ENCODE data around the gene KCNK3.
"Not testable (repeated sequence)": the region's sequence is repeated elsewhere in the genome, so short reads cannot be mapped to it uniquely, and the experiment has no call there.

Gene KCNK3

GRCh38 chr2:26756337-26756736, 63.8 kb downstream of the KCNK3 start:
- DNase-seq (ENCODE audit: low read depth in 2 of 2): no peak

- no peak for DNase-seq (ENCODE audit: low read depth in 2 of 2)
These were observed 65.6 kb downstream of the KCNK3 start for GRCh38 chr2:26757873-26758789.

DNA sequence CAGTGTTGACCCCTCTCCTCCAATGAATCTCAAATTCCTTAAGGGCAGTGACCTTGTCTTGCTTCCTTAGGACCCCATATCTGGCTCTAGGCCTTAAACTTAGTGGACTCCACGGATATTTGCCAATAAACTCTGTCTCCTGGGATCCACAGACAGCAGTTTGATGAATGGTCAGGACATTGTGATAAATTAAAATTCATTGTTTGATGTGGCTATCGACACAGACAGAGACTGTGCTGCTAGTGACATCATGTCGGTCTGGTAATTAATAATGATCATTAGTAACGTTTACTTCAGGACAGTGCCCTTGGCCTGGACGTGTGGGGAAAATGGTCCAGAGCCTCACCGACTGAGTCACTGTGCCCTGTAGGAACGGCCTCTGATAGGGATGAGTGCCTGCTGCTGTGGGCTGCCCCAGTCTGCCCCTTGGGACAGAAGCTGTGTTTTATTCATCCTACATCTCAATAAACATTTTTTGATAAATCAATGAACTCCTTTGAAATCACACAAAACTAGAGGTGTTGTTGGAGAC, 66.3 kb downstream of the KCNK3 start:
- DNase-seq (ENCODE audit: low read depth in 2 of 2): no peak

- no peak for DNase-seq (ENCODE audit: low read depth in 2 of 2)
These were observed 67.3 kb downstream of the KCNK3 start for GRCh38 chr2:26759845-26760244.

GRCh38 chr2:26760991-26761390, 68.5 kb downstream of the KCNK3 start:
- not testable (repeated sequence) for DNase-seq (ENCODE audit: low read depth in 2 of 2)

DNA sequence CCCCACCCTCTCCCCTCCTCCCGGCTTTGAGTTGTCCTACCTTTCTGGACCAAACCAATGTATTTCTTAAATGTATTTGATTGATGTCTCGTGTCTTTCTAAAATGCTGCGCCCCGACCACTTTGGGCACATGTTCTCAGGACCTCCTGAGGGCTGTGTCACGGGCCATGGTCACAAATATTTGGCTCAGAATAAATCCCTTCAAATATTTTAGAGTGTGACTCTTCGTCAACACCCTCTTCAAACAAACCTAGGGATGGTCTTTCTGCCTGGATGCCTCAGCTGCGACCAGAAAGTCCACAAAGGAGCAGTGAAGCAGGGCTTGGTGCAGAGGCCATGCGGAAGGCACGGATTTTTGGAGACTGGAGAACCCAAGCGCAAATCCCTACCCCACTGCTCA, 70.5 kb downstream of the KCNK3 start:
- DNase-seq (ENCODE audit: low read depth in 2 of 2): no peak

DNA sequence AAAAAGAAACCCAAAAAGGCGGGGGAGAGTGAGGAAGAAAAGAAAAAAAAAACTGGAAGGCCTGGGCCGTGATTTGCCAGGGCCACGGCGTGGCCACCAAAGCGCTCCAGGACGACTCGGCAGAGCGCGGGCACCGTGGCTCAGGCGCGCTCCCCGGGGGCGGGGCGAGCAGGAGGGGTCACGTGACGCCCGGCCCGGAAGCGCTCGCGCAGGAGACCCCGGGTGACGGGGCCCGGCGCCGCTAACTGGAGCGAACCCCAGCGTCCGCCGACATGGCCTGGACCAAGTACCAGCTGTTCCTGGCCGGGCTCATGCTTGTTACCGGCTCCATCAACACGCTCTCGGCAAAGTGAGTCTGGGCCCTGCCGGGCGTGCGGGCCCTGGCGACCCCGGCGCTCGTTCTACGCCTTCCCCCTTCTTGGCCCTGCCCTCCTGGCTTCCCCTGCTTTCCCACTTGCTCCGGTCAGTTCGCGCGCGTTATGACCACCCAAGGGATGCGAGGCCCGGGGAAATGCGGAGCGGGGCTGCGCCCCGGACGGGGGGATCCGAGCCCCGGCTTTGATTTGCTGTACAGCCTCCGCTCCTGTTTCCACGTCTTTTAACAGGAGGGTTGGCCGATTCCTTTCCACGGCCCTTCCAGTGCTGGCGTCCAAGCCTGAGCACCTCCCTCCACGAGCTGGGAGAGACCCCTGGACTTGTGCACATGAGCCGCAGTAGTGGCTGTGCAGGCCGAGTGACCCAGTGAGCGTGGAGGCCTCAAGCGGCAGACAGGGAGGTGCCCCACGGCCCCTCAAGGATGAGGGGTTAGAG, 71.8 kb downstream of the KCNK3 start, which contains the start of gene SLC35F6:
Gene SLC35F6, plus strand, starts transcription at position 207 of the 810 bp plus-strand sequence. Its CDS starts 66 bp downstream, at position 273.
- DNase-seq (ENCODE audit: low read depth in 2 of 2): peak; percentile 75 to 76

- no peak for DNase-seq (ENCODE audit: low read depth in 2 of 2)
These were observed 72.4 kb downstream of the KCNK3 start for GRCh38 chr2:26764906-26765305.

DNA sequence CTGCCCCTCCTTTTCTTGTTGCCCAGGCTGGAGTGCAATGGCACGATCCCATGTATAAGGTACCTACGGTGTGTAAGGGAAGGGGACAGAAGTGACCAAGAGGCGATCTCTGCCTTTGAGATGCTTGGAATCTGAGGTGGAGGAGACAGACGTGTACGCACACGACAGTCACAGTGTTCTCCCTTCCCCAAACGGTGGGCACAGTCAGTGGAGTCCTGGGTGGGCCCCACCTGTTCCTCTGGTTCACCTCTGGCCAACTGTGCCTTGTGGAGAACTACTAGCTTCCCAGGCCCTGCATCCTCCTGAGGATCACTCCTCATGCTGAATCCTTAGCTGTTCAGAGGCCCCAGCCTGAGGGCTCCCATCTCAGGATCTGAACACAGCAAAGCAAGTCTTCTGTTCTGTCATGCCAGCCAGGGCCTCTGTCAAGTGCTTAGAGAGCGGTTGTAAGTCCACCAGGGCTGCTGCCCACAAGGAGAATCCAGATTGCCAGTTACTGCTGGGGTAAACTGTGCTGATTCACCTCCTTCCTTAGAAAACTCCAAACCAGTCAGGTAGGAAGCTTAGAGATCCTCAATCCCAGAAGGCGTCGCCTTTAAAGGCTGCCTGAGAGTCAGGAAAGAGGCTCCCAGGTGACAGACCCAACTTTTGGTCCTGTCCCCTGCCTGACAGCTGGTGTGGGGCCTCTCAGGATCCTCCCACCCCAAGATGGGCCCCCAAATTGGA, 73.1 kb downstream of the KCNK3 start:
- DNase-seq (ENCODE audit: low read depth in 2 of 2): no peak

DNA sequence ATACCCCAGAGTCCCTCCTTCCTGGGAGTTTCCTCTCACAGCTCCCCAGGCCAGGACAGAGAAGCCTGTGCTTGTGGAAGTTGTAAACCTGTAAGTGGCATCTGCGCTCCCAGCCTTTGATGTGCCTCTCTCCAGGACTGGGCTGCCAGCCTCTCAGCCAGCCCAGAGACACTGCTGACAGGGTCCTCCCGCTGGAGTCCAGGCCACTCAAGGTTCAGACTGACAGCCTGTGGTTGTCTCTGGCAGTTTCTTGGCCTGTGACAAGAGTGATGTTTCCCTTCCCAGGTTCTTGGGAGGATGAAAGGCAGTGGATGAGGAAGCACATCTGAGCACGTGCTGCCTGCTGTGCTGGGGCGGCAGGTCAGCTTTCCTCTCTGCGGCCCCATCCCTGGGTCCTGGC, 74.6 kb downstream of the KCNK3 start:
- DNase-seq (ENCODE audit: low read depth in 2 of 2): no peak

GRCh38 chr2:26767894-26768487, 75.5 kb downstream of the KCNK3 start:
- DNase-seq (ENCODE audit: low read depth in 2 of 2): no peak

DNA sequence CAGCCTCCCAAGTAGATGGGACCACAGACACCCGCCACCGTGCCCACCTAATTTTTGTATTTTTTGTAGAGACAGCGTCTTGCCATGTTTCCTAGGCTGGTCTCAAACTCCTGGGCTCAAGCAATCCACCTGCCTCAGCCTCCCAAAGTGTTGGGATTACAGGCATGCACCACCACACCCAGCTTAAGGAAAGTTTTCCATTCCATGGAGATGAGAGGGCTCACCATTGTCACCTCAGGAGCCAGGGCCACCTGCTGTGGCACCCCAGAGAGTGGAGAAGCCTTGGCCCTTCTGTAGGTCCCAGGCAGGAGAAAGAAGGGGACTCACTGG, 76.2 kb downstream of the KCNK3 start:
- DNase-seq (ENCODE audit: low read depth in 2 of 2): no peak

DNA sequence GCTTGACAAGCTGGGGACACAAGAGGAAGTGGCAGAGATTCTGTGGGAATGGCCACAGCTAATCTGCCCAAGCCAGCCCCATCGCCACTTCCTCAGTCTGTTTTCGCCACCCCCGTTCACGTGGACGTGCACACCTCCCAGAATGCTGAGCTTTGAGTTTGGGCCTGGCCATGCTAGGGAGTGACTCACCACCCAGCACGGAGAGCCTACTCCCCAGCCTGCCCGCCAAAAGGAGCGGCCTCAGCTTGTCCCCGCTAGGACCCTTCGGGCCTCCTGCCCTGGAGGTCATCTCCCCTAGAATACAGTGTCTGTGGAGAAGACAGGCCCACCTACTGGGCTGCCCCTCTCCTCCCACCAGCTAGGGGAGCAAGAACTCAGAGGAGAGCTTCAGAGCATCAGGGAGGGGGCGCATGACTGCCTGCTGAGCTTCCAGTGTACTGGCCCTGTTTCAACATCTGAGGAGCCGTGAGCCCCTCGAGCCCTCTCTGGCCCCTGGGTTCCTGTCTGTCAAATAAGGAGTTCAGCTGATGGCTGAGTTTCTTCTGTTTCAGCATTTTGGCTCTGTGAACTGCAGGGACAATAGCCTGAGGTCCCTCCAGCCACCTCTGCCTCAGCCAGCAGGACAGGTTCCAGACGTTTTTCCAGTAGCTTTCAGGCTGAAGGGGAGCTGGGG, 76.7 kb downstream of the KCNK3 start:
- no peak for DNase-seq (ENCODE audit: low read depth in 2 of 2)

- no peak for DNase-seq (ENCODE audit: low read depth in 2 of 2)
These were observed 78.6 kb downstream of the KCNK3 start for GRCh38 chr2:26770986-26771586.

GRCh38 chr2:26772064-26773001, 79.8 kb downstream of the KCNK3 start:
- no peak for DNase-seq (ENCODE audit: low read depth in 2 of 2)

- DNase-seq (ENCODE audit: low read depth in 2 of 2): no peak
These were observed 83.8 kb downstream of the KCNK3 start for GRCh38 chr2:26776195-26776800.

DNA sequence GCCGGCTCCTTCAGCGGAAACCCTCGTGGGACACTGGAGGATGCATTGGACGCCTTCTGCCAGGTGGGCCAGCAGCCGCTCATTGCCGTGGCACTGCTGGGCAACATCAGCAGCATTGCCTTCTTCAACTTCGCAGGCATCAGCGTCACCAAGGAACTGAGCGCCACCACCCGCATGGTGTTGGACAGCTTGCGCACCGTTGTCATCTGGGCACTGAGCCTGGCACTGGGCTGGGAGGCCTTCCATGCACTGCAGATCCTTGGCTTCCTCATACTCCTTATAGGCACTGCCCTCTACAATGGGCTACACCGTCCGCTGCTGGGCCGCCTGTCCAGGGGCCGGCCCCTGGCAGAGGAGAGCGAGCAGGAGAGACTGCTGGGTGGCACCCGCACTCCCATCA, 85.6 kb downstream of the KCNK3 start:
- no peak for DNase-seq (ENCODE audit: low read depth in 2 of 2)

DNA sequence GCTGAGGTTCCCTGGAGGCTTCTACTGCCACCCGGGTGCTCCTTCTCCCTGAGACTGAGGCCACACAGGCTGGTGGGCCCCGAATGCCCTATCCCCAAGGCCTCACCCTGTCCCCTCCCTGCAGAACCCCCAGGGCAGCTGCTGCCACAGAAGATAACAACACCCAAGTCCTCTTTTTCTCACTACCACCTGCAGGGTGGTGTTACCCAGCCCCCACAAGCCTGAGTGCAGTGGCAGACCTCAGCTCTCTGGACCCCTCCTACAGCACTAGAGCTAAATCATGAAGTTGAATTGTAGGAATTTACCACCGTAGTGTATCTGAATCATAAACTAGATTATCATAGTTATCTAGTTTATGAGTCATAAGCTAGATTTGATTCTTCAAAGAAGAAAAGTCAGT, 86.0 kb downstream of the KCNK3 start:
- DNase-seq (ENCODE audit: low read depth in 2 of 2): no peak

- no peak for DNase-seq (ENCODE audit: low read depth in 2 of 2)
These were observed 87.8 kb downstream of the KCNK3 start for GRCh38 chr2:26780203-26780760.
